Umbilical cord (tissue), 2 donors: Measurements from ENCODE around the gene CEP72. TPM values are rescaled to one million over a fixed set of nuclear protein-coding genes. Genes with fewer than 3 reads are reported as not detected.
"Not testable (repeated sequence)": the region's sequence is repeated elsewhere in the genome, so short reads cannot be mapped to it uniquely, and the experiment has no call there.

ENCODE experiments used
- DNase-seq: peaks from one replicate; pipeline ENCODE4 v3.0.0-alpha.2; 2015; ENCODE audit warnings: low spot score
- total RNA-seq: library from RNA; depleted of rRNA; stranded (reverse); fragments of >200 nt; gene quantifications from one replicate; pipeline ENCODE4 v1.2.3, GENCODE V29; 2014; ENCODE audit warnings: low replicate concordance; ENCODE audit not compliant: insufficient read depth

The CEP72 gene
- total RNA-seq, 1 donor from 2014 or later, result 0.72 TPM

- no peak for DNase-seq
Measured at GRCh38 chr5:597871-598563, 14.1 kb upstream of the CEP72 start.

- no peak for DNase-seq
Measured at GRCh38 chr5:598564-598890, 13.6 kb upstream of the CEP72 start.

- DNase-seq, result no peak
Measured at GRCh38 chr5:600886-601541, 11.1 kb upstream of the CEP72 start.

GRCh38 chr5:601771-602465, 10.2 kb upstream of the CEP72 start:
- DNase-seq, result no peak

GRCh38 chr5:602466-603035, 9.6 kb upstream of the CEP72 start:
- no peak for DNase-seq

- DNase-seq, result no peak
Measured at GRCh38 chr5:603081-603998, 8.8 kb upstream of the CEP72 start.

GRCh38 chr5:604391-604831, 7.7 kb upstream of the CEP72 start:
- no peak for DNase-seq

- not testable (repeated sequence) for DNase-seq
Measured at GRCh38 chr5:605090-605489, 7.0 kb upstream of the CEP72 start.

GRCh38 chr5:606061-606460, 6.1 kb upstream of the CEP72 start:
- DNase-seq, result no peak

GRCh38 chr5:606526-607399, 5.4 kb upstream of the CEP72 start:
- no peak for DNase-seq

- no peak for DNase-seq
Measured at GRCh38 chr5:607541-608428, 4.4 kb upstream of the CEP72 start.

GRCh38 chr5:608429-609370, 3.4 kb upstream of the CEP72 start:
- no peak for DNase-seq

GRCh38 chr5:609506-609905, 2.6 kb upstream of the CEP72 start:
- DNase-seq, result no peak

- DNase-seq, result no peak
Measured at GRCh38 chr5:610011-610743, 2.0 kb upstream of the CEP72 start.

- DNase-seq, result no peak
Measured at GRCh38 chr5:610744-611730, 1.1 kb upstream of the CEP72 start.
